ENCODE results near the gene CADM4. TPM values are rescaled to one million over a fixed set of nuclear protein-coding genes. Genes with fewer than 3 reads are reported as not detected.

Gene CADM4
- total and polyA plus RNA-seq, 2 experiments from 2014 or later, result 16.6 to 22.7 TPM

DNA sequence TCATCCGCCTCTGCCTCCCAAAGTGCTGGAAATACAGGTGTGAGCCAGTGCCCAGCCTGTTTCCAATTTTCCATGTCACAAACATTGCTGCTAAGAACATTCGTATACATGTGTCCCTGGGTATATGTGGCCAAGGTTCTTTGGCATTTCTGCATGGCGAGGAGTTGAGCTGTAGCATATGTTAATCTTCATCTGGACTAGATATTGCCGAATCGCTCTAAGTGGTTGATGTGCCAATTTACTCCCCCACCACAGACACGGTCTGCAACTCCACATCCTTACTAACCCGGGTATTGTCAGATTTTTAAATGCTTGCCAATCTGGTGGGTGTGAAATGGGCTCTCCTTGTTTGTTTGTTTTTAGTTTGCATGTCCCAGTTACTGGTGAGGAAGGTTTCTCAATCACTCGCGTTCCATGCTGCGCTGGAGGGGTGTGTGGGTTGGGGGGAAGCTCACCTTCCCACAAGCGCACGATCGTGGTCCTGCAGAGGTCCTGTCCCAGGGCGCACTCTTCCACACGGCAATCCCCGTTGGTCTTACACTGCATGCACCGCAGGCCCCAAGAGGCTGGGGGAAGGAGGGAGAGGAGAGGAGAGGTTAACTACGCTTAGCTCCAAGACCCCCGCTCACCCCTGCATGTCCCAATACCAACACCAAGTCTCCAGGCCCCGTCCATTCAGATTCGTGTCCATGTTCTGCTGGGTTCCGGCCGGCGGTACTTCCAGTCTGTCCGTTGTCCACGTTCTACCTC is 27.7 kb upstream of the CADM4 start:
- Histone ChIP-seq H3K36me3 (replicated peaks; ENCODE audit: insufficient read depth, low read depth) (no peaks in the 10 kb centered on the region), H2AFZ (peak overlapping the region; percentile 21), H3K9me3 (ENCODE audit: low read depth) (no peaks in the 10 kb centered on the region), H3K27me3 (no peaks in the 10 kb centered on the region), H3K9me2 (replicated peaks; ENCODE audit: insufficient read depth) (no peaks in the 10 kb centered on the region), H3K4me3 (peak overlapping the region; percentile 10), H4K20me1 (ENCODE audit: insufficient read depth, poor library complexity, severe bottlenecking) (no peaks in the 10 kb centered on the region), H3K79me2 (no peaks in the 10 kb centered on the region), H3K27ac (no peak overlapping the region), H3K4me1 (ENCODE audit: insufficient read depth) (peaks cover 11% of the 10 kb centered on the region), H3K4me2 (peak overlapping the region; percentile 79)
- no peak for DNase-seq (ENCODE audit: low spot score)
- no peak for TF ChIP-seq EZH2 (IDR thresholded peaks at IDR 0.05; ENCODE audit: borderline replicate concordance)
- no peak for TF ChIP-seq EZH2phosphoT487 (IDR thresholded peaks at IDR 0.05; ENCODE audit: low read depth, severe bottlenecking, unreplicated experiment)
- TF ChIP-seq, protein P1, sequence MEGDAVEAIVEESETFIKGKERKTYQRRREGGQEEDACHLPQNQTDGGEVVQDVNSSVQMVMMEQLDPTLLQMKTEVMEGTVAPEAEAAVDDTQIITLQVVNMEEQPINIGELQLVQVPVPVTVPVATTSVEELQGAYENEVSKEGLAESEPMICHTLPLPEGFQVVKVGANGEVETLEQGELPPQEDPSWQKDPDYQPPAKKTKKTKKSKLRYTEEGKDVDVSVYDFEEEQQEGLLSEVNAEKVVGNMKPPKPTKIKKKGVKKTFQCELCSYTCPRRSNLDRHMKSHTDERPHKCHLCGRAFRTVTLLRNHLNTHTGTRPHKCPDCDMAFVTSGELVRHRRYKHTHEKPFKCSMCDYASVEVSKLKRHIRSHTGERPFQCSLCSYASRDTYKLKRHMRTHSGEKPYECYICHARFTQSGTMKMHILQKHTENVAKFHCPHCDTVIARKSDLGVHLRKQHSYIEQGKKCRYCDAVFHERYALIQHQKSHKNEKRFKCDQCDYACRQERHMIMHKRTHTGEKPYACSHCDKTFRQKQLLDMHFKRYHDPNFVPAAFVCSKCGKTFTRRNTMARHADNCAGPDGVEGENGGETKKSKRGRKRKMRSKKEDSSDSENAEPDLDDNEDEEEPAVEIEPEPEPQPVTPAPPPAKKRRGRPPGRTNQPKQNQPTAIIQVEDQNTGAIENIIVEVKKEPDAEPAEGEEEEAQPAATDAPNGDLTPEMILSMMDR (IDR thresholded peaks at IDR 0.05; ENCODE audit: poor library complexity), result no peak
- 57% methylated on average over 26 of the region's 26 CpGs for WGBS (ENCODE audit: low lambda C conversion rate, missing lambda C conversion rate)

- H3K27ac ChIP-seq, result no peak overlapping the region
- WGBS (ENCODE audit: low lambda C conversion rate, missing lambda C conversion rate), result 84% methylated on average over 7 of the region's 7 CpGs
- no peaks in the 10 kb centered on the region for H3K9me2 ChIP-seq (replicated peaks; ENCODE audit: insufficient read depth)
- no peaks in the 10 kb centered on the region for H3K79me2 ChIP-seq
- H3K4me2 ChIP-seq, result no peak overlapping the region
- no peaks in the 10 kb centered on the region for H4K20me1 ChIP-seq (ENCODE audit: insufficient read depth, poor library complexity, severe bottlenecking)
- H2AFZ ChIP-seq, result no peak overlapping the region
- no peaks in the 10 kb centered on the region for H3K9me3 ChIP-seq (ENCODE audit: low read depth)
- H3K4me1 ChIP-seq (ENCODE audit: insufficient read depth), result peaks cover 5% of the 10 kb centered on the region
- H3K4me3 ChIP-seq, result no peak overlapping the region
- no peaks in the 10 kb centered on the region for H3K36me3 ChIP-seq (replicated peaks; ENCODE audit: insufficient read depth, low read depth)
- no peak for TF ChIP-seq EZH2phosphoT487 (IDR thresholded peaks at IDR 0.05; ENCODE audit: low read depth, severe bottlenecking, unreplicated experiment)
- TF ChIP-seq, protein P1 (IDR thresholded peaks at IDR 0.05; ENCODE audit: poor library complexity), result no peak
- TF ChIP-seq EZH2 (IDR thresholded peaks at IDR 0.05; ENCODE audit: borderline replicate concordance), result no peak
- H3K27me3 ChIP-seq, result no peaks in the 10 kb centered on the region
- no peak for DNase-seq (ENCODE audit: low spot score)
Measured at GRCh38 chr19:43664018-43664417, 24.4 kb upstream of the CADM4 start.

DNA sequence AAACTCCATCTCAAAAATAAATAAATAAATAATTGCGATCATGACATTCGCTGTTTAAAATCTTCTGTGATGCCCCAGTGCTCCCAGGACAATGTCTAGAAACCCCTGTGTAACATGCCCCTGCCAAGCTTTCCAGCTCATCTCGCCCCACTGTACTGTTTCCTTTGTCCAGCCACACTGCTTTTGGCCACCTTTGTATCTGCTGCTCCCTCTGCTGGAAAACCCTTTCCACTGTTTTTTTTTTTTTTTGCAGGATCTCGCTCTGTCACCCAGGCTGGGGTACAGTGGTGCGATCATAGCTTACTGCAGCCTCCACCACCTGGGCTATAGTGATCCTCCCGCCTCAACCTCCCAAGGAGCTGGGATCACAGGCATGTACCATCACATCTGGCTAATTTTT is 22.8 kb upstream of the CADM4 start:
- H3K36me3 ChIP-seq (replicated peaks; ENCODE audit: insufficient read depth, low read depth), result no peaks in the 10 kb centered on the region
- H4K20me1 ChIP-seq (ENCODE audit: insufficient read depth, poor library complexity, severe bottlenecking), result no peaks in the 10 kb centered on the region
- WGBS (ENCODE audit: low lambda C conversion rate, missing lambda C conversion rate), result 95% methylated on average over 6 of the region's 6 CpGs

More for the DNA sequence above, 22.8 kb upstream of the CADM4 start:
- H3K4me2 ChIP-seq, result no peak overlapping the region
- H3K9me2 ChIP-seq (replicated peaks; ENCODE audit: insufficient read depth), result no peaks in the 10 kb centered on the region
- no peaks in the 10 kb centered on the region for H3K27me3 ChIP-seq
- H3K79me2 ChIP-seq, result no peaks in the 10 kb centered on the region
- no peak overlapping the region for H2AFZ ChIP-seq
- no peak overlapping the region for H3K27ac ChIP-seq
- H3K4me1 ChIP-seq (ENCODE audit: insufficient read depth), result peaks cover 3% of the 10 kb centered on the region
- TF ChIP-seq EZH2phosphoT487 (IDR thresholded peaks at IDR 0.05; ENCODE audit: low read depth, severe bottlenecking, unreplicated experiment) (no peak), EZH2 (IDR thresholded peaks at IDR 0.05; ENCODE audit: borderline replicate concordance) (no peak)
- TF ChIP-seq, protein P1 (IDR thresholded peaks at IDR 0.05; ENCODE audit: poor library complexity), result peak; percentile 28
- no peak for DNase-seq (ENCODE audit: low spot score)
- no peaks in the 10 kb centered on the region for H3K9me3 ChIP-seq (ENCODE audit: low read depth)
- H3K4me3 ChIP-seq, result no peak overlapping the region
